H9 (cell line): ENCODE data around the gene AGBL4. TPM values are rescaled to one million over a fixed set of nuclear protein-coding genes. Genes with fewer than 3 reads are reported as not detected.

Source experiments
- DNase-seq: peaks from one replicate; pipeline ENCODE4 v3.0.0-alpha.2; 2017
- H2AFZ ChIP-seq: one replicate; pipeline ENCODE4 v1.6.1; 2013; ENCODE audit warnings: mild to moderate bottlenecking, low read length, control low read depth, moderate library complexity
- H2AK5ac ChIP-seq: 2 replicates; pipeline ENCODE4 v1.6.1; 2013; ENCODE audit warnings: low read length, control low read depth, mixed read lengths; ENCODE audit not compliant: insufficient read length
- H2BK120ac ChIP-seq: one replicate; pipeline ENCODE4 v1.6.1; 2013; ENCODE audit warnings: low read depth, mild to moderate bottlenecking, low read length, control low read depth, inconsistent platforms; ENCODE audit not compliant: poor library complexity, severe bottlenecking
- H2BK12ac ChIP-seq: 2 replicates; pipeline ENCODE4 v1.6.1; 2013; ENCODE audit warnings: low read length, control low read depth, mixed read lengths, low read depth; ENCODE audit not compliant: insufficient read length
- H2BK15ac ChIP-seq: 2 replicates; pipeline ENCODE4 v1.6.1; 2013; ENCODE audit warnings: low read depth, low read length, control low read depth
- H2BK20ac ChIP-seq: one replicate; pipeline ENCODE4 v1.6.1; 2013; ENCODE audit warnings: low read depth, mild to moderate bottlenecking, low read length, control low read depth, inconsistent platforms; ENCODE audit not compliant: poor library complexity, severe bottlenecking
- H2BK5ac ChIP-seq: 2 replicates; pipeline ENCODE4 v1.6.1; 2013; ENCODE audit warnings: low read length, control low read depth, mixed read lengths; ENCODE audit not compliant: insufficient read length
- H3K14ac ChIP-seq: 2 replicates; pipeline ENCODE4 v1.6.1; 2013; ENCODE audit warnings: low read length, control low read depth; ENCODE audit not compliant: insufficient read depth
- H3K18ac ChIP-seq: 2 replicates; pipeline ENCODE4 v1.6.1; 2013; ENCODE audit warnings: low read depth, mild to moderate bottlenecking, mixed read lengths, low read length, control low read depth; ENCODE audit not compliant: insufficient read length
- H3K23ac ChIP-seq: 2 replicates; pipeline ENCODE4 v1.6.1; 2013; ENCODE audit warnings: low read length, control low read depth, mixed read lengths, low read depth; ENCODE audit not compliant: insufficient read length
- H3K23me2 ChIP-seq: 2 replicates; pipeline ENCODE4 v1.6.1; 2013; ENCODE audit warnings: low read depth, mild to moderate bottlenecking, mixed read lengths, low read length, control low read depth; ENCODE audit not compliant: insufficient read length, poor library complexity, severe bottlenecking
- H3K27ac ChIP-seq: 2 replicates; pipeline ENCODE4 v1.5.1; 2013; ENCODE audit warnings: low read length, control low read depth, mixed read lengths, low read depth; ENCODE audit not compliant: insufficient read length
- H3K27me3 ChIP-seq: 2 replicates; pipeline ENCODE4 v1.6.1; 2013; ENCODE audit warnings: low read length, control low read depth, inconsistent platforms; ENCODE audit not compliant: insufficient read depth
- H3K4ac ChIP-seq: 2 replicates; pipeline ENCODE4 v1.6.1; 2013; ENCODE audit warnings: low read depth, mild to moderate bottlenecking, control low read depth, inconsistent platforms, low read length, moderate library complexity
- H3K4me1 ChIP-seq: 2 replicates; pipeline ENCODE4 v1.6.1; 2013; ENCODE audit warnings: low read length, control low read depth, inconsistent platforms; ENCODE audit not compliant: insufficient read depth
- H3K4me2 ChIP-seq: 2 replicates; pipeline ENCODE4 v1.6.1; 2013; ENCODE audit warnings: low read length, control low read depth, mixed read lengths; ENCODE audit not compliant: insufficient read length, insufficient read depth
- H3K56ac ChIP-seq: 2 replicates; pipeline ENCODE4 v1.6.1; 2013; ENCODE audit warnings: low read depth, mild to moderate bottlenecking, mixed read lengths, low read length, control low read depth; ENCODE audit not compliant: insufficient read length
- H3K79me1 ChIP-seq: 2 replicates; pipeline ENCODE4 v1.6.1; 2013; ENCODE audit warnings: low read depth, mild to moderate bottlenecking, moderate library complexity, low read length, control low read depth, inconsistent platforms; ENCODE audit not compliant: insufficient read depth, poor library complexity, severe bottlenecking
- H3K79me2 ChIP-seq: 2 replicates; pipeline ENCODE4 v1.6.1; 2013; ENCODE audit warnings: low read length, control low read depth, inconsistent platforms; ENCODE audit not compliant: insufficient read depth
- H3K9ac ChIP-seq: 2 replicates; pipeline ENCODE4 v1.6.1; 2013; ENCODE audit warnings: low read length, control low read depth, mixed read lengths; ENCODE audit not compliant: insufficient read length; ENCODE audit errors: extremely low read depth
- H3K9me3 ChIP-seq: one replicate; pipeline ENCODE4 v1.6.1; 2013; ENCODE audit warnings: low read depth, low read length, inconsistent platforms; ENCODE audit not compliant: control insufficient read depth
- H3T11ph ChIP-seq: one replicate; pipeline ENCODE4 v1.6.1; 2013; ENCODE audit warnings: mild to moderate bottlenecking, low read length, control low read depth, inconsistent platforms
- H4K20me1 ChIP-seq: one replicate; pipeline ENCODE4 v1.6.1; 2013; ENCODE audit not compliant: control insufficient read depth, insufficient read length, insufficient read depth
- H4K5ac ChIP-seq: 2 replicates; pipeline ENCODE4 v1.6.1; 2013; ENCODE audit warnings: low read depth, mild to moderate bottlenecking, mixed read lengths, low read length, control low read depth; ENCODE audit not compliant: insufficient read length
- H4K8ac ChIP-seq: replicated peaks from 2 replicates; pipeline ENCODE4 v1.6.1; 2013; ENCODE audit warnings: low read length, control low read depth, mixed read lengths, low read depth; ENCODE audit not compliant: insufficient read length
- H4K91ac ChIP-seq: 2 replicates; pipeline ENCODE4 v1.6.1; 2013; ENCODE audit warnings: low read depth, mild to moderate bottlenecking, moderate library complexity, mixed read lengths, low read length, control low read depth; ENCODE audit not compliant: insufficient read length
- H3K27ac Mint-ChIP-seq, 3 experiments: 2 replicates in 2 of 3; 3 replicates in 1 of 3; pipeline ENCODE4 v1.8.0; 2020 to 2021; ENCODE audit warnings: mixed read lengths in 3 of 3, mild to moderate bottlenecking in 1 of 3, moderate library complexity in 1 of 3
- H3K27me3 Mint-ChIP-seq: 2 replicates; pipeline ENCODE4 v1.8.0; 2021; ENCODE audit warnings: low read depth, mild to moderate bottlenecking, moderate library complexity, mixed read lengths
- H3K36me3 Mint-ChIP-seq, 3 experiments: 2 replicates in 2 of 3; 3 replicates in 1 of 3; pipeline ENCODE4 v1.8.0; 2020 to 2021; ENCODE audit warnings: low read depth in 3 of 3, mixed read lengths in 3 of 3; ENCODE audit not compliant: insufficient read depth in 1 of 3
- H3K4me1 Mint-ChIP-seq, 2 experiments: 2 replicates each; pipeline ENCODE4 v1.8.0; 2020; ENCODE audit warnings: mixed read lengths in 2 of 2
- H3K4me3 Mint-ChIP-seq, 2 experiments: 2 replicates in 1 of 2; 3 replicates in 1 of 2; pipeline ENCODE4 v1.8.0; 2020 to 2021; ENCODE audit warnings: mild to moderate bottlenecking in 2 of 2, mixed read lengths in 2 of 2, moderate library complexity in 1 of 2
- H3K9me3 Mint-ChIP-seq, 2 experiments: 2 replicates in 1 of 2; 3 replicates in 1 of 2; pipeline ENCODE4 v1.8.0; 2020; ENCODE audit warnings: mild to moderate bottlenecking in 2 of 2, mixed read lengths in 2 of 2, moderate library complexity in 1 of 2
- WGBS: extraction: QIAGEN DNeasy Blood & Tissue Kit; methylation state at CpG from one replicate; pipeline ENCODE4 v1.1.7; 2013; ENCODE audit warnings: missing lambda C conversion rate, low lambda C conversion rate, mixed read lengths; ENCODE audit not compliant: insufficient read length; ENCODE audit errors: extremely low coverage; 5-methylcytosine and 5-hydroxymethylcytosine counted together
- total RNA-seq: library from RNA; stranded (reverse); gene quantifications from 2 replicates; pipeline ENCODE4 v1.2.1, GENCODE V29; 2021
- TF ChIP-seq, protein P1 (sequence below): fragments of 200-600 bp; sonication (generic); conservative IDR thresholded peaks from 3 replicates; pipeline ENCODE4 v1.8.0; 2021; ENCODE audit warnings: antibody characterized with exemption, mild to moderate bottlenecking

AGBL4 gene
- total RNA-seq, 1 experiment from 2014 or later, result not detected

DNA sequence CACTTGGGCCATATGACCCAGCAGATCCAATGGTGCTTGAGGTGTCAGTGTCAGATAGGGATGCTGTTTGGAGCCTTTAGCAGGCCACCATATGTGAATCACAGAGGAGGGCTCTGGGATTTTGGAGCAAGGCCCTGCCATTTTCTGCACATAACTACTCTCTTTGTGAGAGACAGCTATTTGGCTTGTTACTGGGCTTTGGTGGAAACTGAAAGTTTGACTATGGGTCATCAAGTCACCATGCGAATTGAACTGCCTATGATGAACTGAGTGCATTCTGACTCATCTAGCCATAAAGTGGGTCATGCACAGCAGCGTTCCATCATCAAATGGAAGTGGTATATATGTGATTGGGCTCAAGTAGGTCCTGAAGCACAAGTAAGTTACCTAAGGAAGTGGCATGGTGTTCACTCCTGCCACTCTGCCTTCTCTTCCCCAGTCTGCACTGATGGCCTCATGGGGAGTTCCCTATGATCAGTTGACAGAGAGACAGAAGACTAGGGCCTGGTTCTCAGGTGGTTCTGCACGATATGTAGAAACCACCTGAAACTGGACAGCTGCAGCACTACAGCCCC, 447.3 kb downstream of the AGBL4 start:
- no peak overlapping the region for H4K5ac ChIP-seq
- no peak overlapping the region for H2AK5ac ChIP-seq
- H2AFZ ChIP-seq, result no peak overlapping the region
- H3K79me2 ChIP-seq, result no peaks in the 10 kb centered on the region
- peaks cover 73% of the 10 kb centered on the region for H3K9me3 ChIP-seq
- peaks cover 2% of the 10 kb centered on the region; the same call in 1 of the 2 replicates for H3K27me3 Mint-ChIP-seq
- H3T11ph ChIP-seq, result no peak overlapping the region
- no CpG with 5 or more reads among the region's 3 CpGs for WGBS
- H3K4me2 ChIP-seq, result no peak overlapping the region
- no peaks in the 10 kb centered on the region for H3K27me3 ChIP-seq
- no peaks in the 10 kb centered on the region for H3K79me1 ChIP-seq
- H2BK12ac ChIP-seq, result no peak overlapping the region
- H4K91ac ChIP-seq, result no peak overlapping the region
- H3K4ac ChIP-seq, result no peak overlapping the region
- H2BK15ac ChIP-seq, result no peak overlapping the region
- peaks cover 96 to 98% of the 10 kb centered on the region in 2 experiments for H3K9me3 Mint-ChIP-seq
- H3K27ac ChIP-seq, result no peak overlapping the region
- no peaks in the 10 kb centered on the region for H3K4me1 Mint-ChIP-seq
- no peak overlapping the region for H3K23ac ChIP-seq
- no peak overlapping the region for H3K56ac ChIP-seq
- H3K4me3 Mint-ChIP-seq, result no peak overlapping the region
- no peak overlapping the region for H3K27ac Mint-ChIP-seq
- no peak overlapping the region for H2BK5ac ChIP-seq
- no peak overlapping the region for H3K14ac ChIP-seq
- H3K36me3 Mint-ChIP-seq, result peaks cover 7 to 36% (median 15%) of the 10 kb centered on the region in 3 experiments; a peak in 6 of 7 replicates
- H3K4me1 ChIP-seq, result no peaks in the 10 kb centered on the region
- TF ChIP-seq, protein P1, sequence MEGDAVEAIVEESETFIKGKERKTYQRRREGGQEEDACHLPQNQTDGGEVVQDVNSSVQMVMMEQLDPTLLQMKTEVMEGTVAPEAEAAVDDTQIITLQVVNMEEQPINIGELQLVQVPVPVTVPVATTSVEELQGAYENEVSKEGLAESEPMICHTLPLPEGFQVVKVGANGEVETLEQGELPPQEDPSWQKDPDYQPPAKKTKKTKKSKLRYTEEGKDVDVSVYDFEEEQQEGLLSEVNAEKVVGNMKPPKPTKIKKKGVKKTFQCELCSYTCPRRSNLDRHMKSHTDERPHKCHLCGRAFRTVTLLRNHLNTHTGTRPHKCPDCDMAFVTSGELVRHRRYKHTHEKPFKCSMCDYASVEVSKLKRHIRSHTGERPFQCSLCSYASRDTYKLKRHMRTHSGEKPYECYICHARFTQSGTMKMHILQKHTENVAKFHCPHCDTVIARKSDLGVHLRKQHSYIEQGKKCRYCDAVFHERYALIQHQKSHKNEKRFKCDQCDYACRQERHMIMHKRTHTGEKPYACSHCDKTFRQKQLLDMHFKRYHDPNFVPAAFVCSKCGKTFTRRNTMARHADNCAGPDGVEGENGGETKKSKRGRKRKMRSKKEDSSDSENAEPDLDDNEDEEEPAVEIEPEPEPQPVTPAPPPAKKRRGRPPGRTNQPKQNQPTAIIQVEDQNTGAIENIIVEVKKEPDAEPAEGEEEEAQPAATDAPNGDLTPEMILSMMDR, result no peak
- no peak overlapping the region for H3K9ac ChIP-seq
- H4K20me1 ChIP-seq, result no peaks in the 10 kb centered on the region
- H4K8ac ChIP-seq, result no peak overlapping the region
- H3K23me2 ChIP-seq, result no peaks in the 10 kb centered on the region
- no peak overlapping the region for H3K18ac ChIP-seq
- no peak overlapping the region for H2BK120ac ChIP-seq
- no peak overlapping the region for H2BK20ac ChIP-seq
- DNase-seq, result no peak
